Breast epithelium (tissue), 3 donors: ENCODE data around the gene SCAF11.

Experiments
- CTCF ChIP-seq, 3 donors: fragments of 450-650 bp; IDR thresholded peaks; one replicate each; pipeline ENCODE4 v1.5.1; 2016 to 2017; ENCODE audit warnings: antibody characterized with exemption in 3 of 3, mild to moderate bottlenecking in 3 of 3, moderate library complexity in 3 of 3
- POLR2A ChIP-seq: fragments of 450-650 bp; IDR thresholded peaks from one replicate; pipeline ENCODE4 v1.6.1; 2016; ENCODE audit warnings: antibody characterized with exemption, mild to moderate bottlenecking, moderate library complexity
- POLR2AphosphoS5 ChIP-seq, 3 donors: sonication (generic); formaldehyde crosslinking; IDR thresholded peaks; one replicate each; pipeline ENCODE4 v1.6.1; 2017; ENCODE audit warnings: antibody characterized with exemption in 3 of 3

GRCh38 chr12:45872446-45872845 is 117.9 kb downstream of the SCAF11 start:
- TF ChIP-seq POLR2A (no peak), CTCF (IDR thresholded peaks at IDR 0.05) (no peak), POLR2AphosphoS5 (IDR thresholded peaks at IDR 0.05) (no peak)
